IPS-NIHi7 (cell line): ENCODE measurements around the gene LRIG1.
A peak's percentile ranks its signal among the peaks of the same experiment; 100 is the strongest.
"Not testable (repeated sequence)": the region's sequence is repeated elsewhere in the genome, so short reads cannot be mapped to it uniquely, and the experiment has no call there.

Experiments used
- DNase-seq: peaks from one replicate; pipeline ENCODE4 v3.0.0; 2012; ENCODE audit warnings: mixed read lengths; ENCODE audit errors: extremely low spot score

LRIG1 gene

GRCh38 chr3:66421144-66421543, 79.7 kb downstream of the LRIG1 start:
- not testable (repeated sequence) for DNase-seq

GRCh38 chr3:66419036-66419435, 81.8 kb downstream of the LRIG1 start:
- DNase-seq = no peak

DNA sequence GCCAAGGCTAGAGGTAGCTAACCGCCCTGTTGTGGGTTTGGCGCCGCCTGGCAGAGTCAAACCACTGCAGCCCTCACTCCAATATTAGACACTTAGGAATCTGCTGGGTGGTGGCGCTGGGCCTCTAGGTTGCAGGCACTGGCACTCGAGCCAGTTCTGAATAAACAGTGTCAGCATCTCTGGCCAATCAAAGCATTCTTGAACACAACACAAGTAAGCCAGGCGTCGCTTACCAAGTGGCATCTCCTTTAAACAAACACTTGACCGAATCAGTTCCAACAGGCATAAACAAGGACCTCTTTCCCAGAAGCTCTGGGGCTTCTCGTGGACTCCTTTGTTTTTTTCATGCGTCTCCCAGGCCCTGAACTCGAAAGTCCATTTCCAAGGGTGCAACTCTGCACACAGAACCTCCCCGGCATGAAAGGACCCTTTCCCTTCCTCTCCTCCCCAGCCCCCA, 82.3 kb downstream of the LRIG1 start:
- DNase-seq = no peak

GRCh38 chr3:66416556-66417304, 84.1 kb downstream of the LRIG1 start:
- DNase-seq = no peak

- DNase-seq = no peak
Measured at GRCh38 chr3:66415867-66416428, 84.9 kb downstream of the LRIG1 start.

GRCh38 chr3:66414846-66415245, 86.0 kb downstream of the LRIG1 start:
- DNase-seq = no peak

GRCh38 chr3:66413151-66413751, 87.6 kb downstream of the LRIG1 start:
- no peak for DNase-seq

- no peak for DNase-seq
Measured at GRCh38 chr3:66411961-66412887, 88.6 kb downstream of the LRIG1 start.

DNA sequence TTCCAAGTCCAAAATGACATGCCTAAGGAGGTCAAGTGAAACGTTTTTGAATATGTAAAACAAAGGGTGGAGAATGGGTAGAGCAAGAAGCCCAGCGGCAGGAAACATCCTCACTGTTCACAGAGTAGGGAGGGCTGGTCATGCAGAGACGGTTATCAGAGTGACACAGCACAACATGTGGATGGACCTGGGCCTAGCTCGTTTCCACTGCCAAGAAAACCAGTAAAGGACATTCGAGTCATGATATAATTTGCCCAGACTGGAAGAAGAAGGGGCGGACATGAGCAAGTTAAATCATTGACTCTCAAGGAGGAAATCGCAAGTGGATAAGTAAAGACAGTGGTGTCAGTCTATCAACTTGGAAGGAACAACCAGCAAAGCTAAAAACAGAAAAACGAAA, 89.3 kb downstream of the LRIG1 start:
- no peak for DNase-seq

DNA sequence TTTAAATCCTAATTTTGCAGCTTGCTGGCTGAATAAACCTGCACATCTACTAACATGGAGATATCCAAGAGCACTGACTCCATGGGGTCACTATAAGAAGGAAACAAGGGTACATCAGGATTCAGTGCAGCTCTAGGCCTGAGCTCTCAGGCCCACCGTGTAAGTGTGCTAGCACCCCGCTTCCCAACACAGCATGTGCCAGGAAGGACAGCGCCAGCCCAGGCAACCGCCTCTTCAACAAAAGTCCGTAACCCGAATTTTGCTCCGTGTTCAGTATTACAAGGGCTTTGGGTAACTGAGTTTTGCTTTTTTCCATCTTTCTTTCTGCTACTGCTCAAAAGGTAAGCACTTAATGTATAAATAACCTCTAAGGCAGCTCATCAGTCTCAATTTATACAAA, 89.8 kb downstream of the LRIG1 start:
- DNase-seq = no peak

GRCh38 chr3:66409771-66410754, 90.8 kb downstream of the LRIG1 start:
- no peak for DNase-seq

- peak; percentile 92 for DNase-seq
Measured at GRCh38 chr3:66407611-66408218, 93.1 kb downstream of the LRIG1 start.

GRCh38 chr3:66406831-66407610, 93.8 kb downstream of the LRIG1 start:
- no peak for DNase-seq

- no peak for DNase-seq
Measured at GRCh38 chr3:66406163-66406562, 94.7 kb downstream of the LRIG1 start.

GRCh38 chr3:66405701-66406091, 95.1 kb downstream of the LRIG1 start:
- DNase-seq = no peak

GRCh38 chr3:66404903-66405700, 95.7 kb downstream of the LRIG1 start:
- DNase-seq = no peak

DNA sequence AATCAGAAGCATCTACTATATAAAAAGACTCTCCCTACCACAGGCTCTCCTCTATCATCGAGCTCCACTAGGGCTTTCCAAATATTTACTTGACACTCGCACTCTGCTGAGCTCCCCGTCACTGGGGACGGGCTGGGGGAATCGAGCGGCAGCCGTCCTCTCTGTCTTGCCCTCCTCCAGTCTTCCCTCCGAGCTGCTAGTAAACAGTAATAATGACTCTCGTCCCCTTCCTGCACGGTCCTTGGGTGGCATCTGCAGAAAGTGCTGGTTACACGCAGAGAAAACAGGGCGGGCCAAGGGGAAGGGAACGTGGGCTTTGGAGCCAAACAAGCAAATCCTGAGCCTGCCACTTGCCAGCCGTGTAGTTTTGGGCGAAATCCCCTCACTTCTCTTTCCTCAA, 96.6 kb downstream of the LRIG1 start:
- DNase-seq = no peak

DNA sequence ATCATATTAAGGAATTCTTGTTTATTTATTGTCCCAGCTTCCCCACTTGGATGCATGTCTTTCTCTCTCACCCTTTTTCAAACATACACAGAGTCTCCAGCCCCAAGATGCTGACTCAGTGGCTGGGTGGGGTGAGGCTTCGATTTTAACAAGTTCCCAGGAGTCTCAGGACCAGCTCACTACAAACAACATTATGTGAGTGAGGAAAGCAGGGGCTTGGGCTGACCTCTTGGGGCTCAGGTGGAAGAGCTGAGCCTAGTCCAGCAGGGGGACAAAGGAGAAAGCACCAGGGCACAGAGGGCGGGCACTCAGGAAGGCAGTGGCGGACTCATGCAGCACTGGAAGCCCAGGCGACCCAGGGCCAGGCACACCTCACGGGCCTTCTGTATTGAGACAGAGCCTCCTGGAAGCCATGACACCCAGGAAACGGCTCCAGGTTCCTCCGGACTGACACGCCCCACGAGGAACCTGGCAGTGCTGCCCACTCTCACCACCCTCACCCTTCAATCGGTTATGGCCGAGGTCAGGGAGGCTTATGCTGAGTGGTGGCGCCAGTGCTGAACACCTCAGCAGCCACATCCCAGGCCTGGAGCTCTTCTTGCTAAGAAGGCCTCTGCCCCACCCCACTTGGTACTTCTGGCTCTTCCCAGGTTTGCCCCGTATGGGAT, 97.4 kb downstream of the LRIG1 start:
- no peak for DNase-seq
